Testis (tissue), 5 donors: ENCODE data around the gene GBP5. TPM values are rescaled to one million over a fixed set of nuclear protein-coding genes. Genes with fewer than 3 reads are reported as not detected.
"Not testable (repeated sequence)": the region's sequence is repeated elsewhere in the genome, so short reads cannot be mapped to it uniquely, and the experiment has no call there.

ENCODE experiments used
- DNase-seq: peaks from one replicate; pipeline ENCODE4 v3.0.0-alpha.2; 2019
- H3K27ac ChIP-seq, 2 donors: fragments of 200-600 bp; sonication (generic); one replicate each; pipeline ENCODE4 v1.5.1; 2019
- H3K27me3 ChIP-seq: fragments of 200-600 bp; sonication (generic); one replicate; pipeline ENCODE4 v1.5.1; 2019
- H3K36me3 ChIP-seq: fragments of 200-600 bp; sonication (generic); one replicate; pipeline ENCODE4 v1.5.1; 2017; ENCODE audit warnings: low read depth; ENCODE audit errors: missing control alignments
- H3K4me1 ChIP-seq: fragments of 200-600 bp; sonication (generic); one replicate; pipeline ENCODE4 v1.5.1; 2019
- H3K4me3 ChIP-seq, 2 donors: fragments of 200-600 bp; sonication (generic); one replicate each; pipeline ENCODE4 v1.5.1; 2017 to 2019
- H3K9me3 ChIP-seq: fragments of 200-600 bp; sonication (generic); one replicate; pipeline ENCODE4 v1.5.1; 2017
- CTCF ChIP-seq, 3 experiments: fragments of 450-650 bp in 2 of 3; fragments of 200-600 bp in 1 of 3; sonication (generic) in 1 of 3; IDR thresholded peaks; one replicate each; pipeline ENCODE4 v1.5.1; 2016 to 2019; ENCODE audit warnings: antibody characterized with exemption in 3 of 3, mild to moderate bottlenecking in 2 of 3, moderate library complexity in 1 of 3
- POLR2A ChIP-seq: fragments of 450-650 bp; IDR thresholded peaks from one replicate; pipeline ENCODE4 v1.6.1; 2017; ENCODE audit warnings: antibody characterized with exemption, mild to moderate bottlenecking, moderate library complexity
- whole genome bisulfite sequencing, 2 donors: methylation state at CpG; one replicate each; pipeline ENCODE4 v1.1.5; 2018; 5-methylcytosine and 5-hydroxymethylcytosine counted together
- intact Hi-C: fragments of 100-400 bp; cut with DNase I; formaldehyde crosslinking; loops from one replicate; pipeline ENCODE4 v1.15.1; 2023; ENCODE audit warnings: low total_unique reads
- long read RNA-seq, 2 donors: transcript quantifications; one replicate each; lab custom pipeline, GENCODE V29; 2026
- polyA plus RNA-seq: library from polyadenylated mRNA; stranded (reverse); fragments of 350-450 nt; fragmentation: Illumina TruSeq; extraction: RNeasy Lipid Tissue Mini Kit (QIAGEN cat#74804); gene quantifications from one replicate; pipeline ENCODE4 v1.2.3, GENCODE V29; 2014; ENCODE audit warnings: low read depth, low replicate concordance; ENCODE audit not compliant: insufficient read depth
- total RNA-seq, 2 donors: library from RNA; depleted of rRNA; stranded (reverse); fragments of >200 nt; gene quantifications; one replicate each; pipeline ENCODE4 v1.2.3, GENCODE V29; 2016

The GBP5 gene
- total RNA-seq (1 to 10 TPM; 5.6 to 8.6 TPM), polyA plus RNA-seq (12.0 TPM)
- long read RNA-seq, donor 1, result 0 reads
- long read RNA-seq, donor 2, result 0 reads

- WGBS, 2 donors, result 75% methylated on average over 7 to 16 of the region's 16 CpGs
- intact Hi-C loops, H3K27me3 ChIP-seq, H3K36me3 ChIP-seq, H3K9me3 ChIP-seq, H3K27ac ChIP-seq, H3K4me1 ChIP-seq: not testable (repeated sequence)
- peak; percentile 61 for DNase-seq
- H3K4me3 ChIP-seq, result peak within 1 kb of the TSS; percentile 21 to 46
Measured at GRCh38 chr1:89272269-89273041, at the start of gene GBP5. Gene GBP5 (minus strand): TSS chr1:89272860. CDS start chr1:89269555, 3,305 bp downstream.

GRCh38 chr1:89322402-89322801 lies 49.7 kb upstream of the GBP5 start:
- WGBS, 2 donors, result 21 to 32% methylated on average over 1 of the region's 1 CpG
- no peak for DNase-seq

GRCh38 chr1:89312572-89312971 lies 39.9 kb upstream of the GBP5 start:
- intact Hi-C loops, result no loop called here
- H3K36me3 ChIP-seq, result no peaks in the 10 kb centered on the region
- TF ChIP-seq POLR2A, result no peak
- no peak for TF ChIP-seq CTCF (IDR thresholded peaks at IDR 0.05)
- H3K4me1 ChIP-seq, result no peaks in the 10 kb centered on the region
- DNase-seq, result no peak
- no peaks in the 10 kb centered on the region for H3K27me3 ChIP-seq
- H3K9me3 ChIP-seq, result no peaks in the 10 kb centered on the region
- no peak overlapping the region for H3K27ac ChIP-seq
- H3K4me3 ChIP-seq, result no peak overlapping the region

More at GRCh38 chr1:89322402-89322801, 49.7 kb upstream of the GBP5 start:
- intact Hi-C loops, result no loop called here
- Histone ChIP-seq H3K27ac (no peak overlapping the region), H3K4me3 (no peak overlapping the region), H3K27me3 (no peaks in the 10 kb centered on the region), H3K36me3 (no peaks in the 10 kb centered on the region), H3K4me1 (no peaks in the 10 kb centered on the region), H3K9me3 (no peaks in the 10 kb centered on the region)
- TF ChIP-seq CTCF (IDR thresholded peaks at IDR 0.05) (no peak), POLR2A (no peak)

- Histone ChIP-seq H3K27ac (peak overlapping the region in 1 of 2 donors; percentile 11), H3K4me1 (no peaks in the 10 kb centered on the region), H3K9me3 (no peaks in the 10 kb centered on the region), H3K27me3 (no peaks in the 10 kb centered on the region), H3K4me3 (no peak overlapping the region), H3K36me3 (no peaks in the 10 kb centered on the region)
- DNase-seq, result no peak
- WGBS, 2 donors, result 74 to 79% methylated on average over 4 of the region's 4 CpGs
- no peak for TF ChIP-seq POLR2A
- intact Hi-C loops, result no loop called here
Measured at GRCh38 chr1:89311757-89312156, 39.1 kb upstream of the GBP5 start.

- TF ChIP-seq CTCF (IDR thresholded peaks at IDR 0.05) (no peak), POLR2A (no peak)
- intact Hi-C loops, result no loop called here
- Histone ChIP-seq H3K36me3 (no peaks in the 10 kb centered on the region), H3K4me1 (no peaks in the 10 kb centered on the region), H3K27ac (peak overlapping the region in 1 of 2 donors; percentile 62), H3K27me3 (no peaks in the 10 kb centered on the region), H3K9me3 (no peaks in the 10 kb centered on the region), H3K4me3 (no peak overlapping the region)
- no peak for DNase-seq
Measured at GRCh38 chr1:89310976-89311375, 38.3 kb upstream of the GBP5 start.

- Histone ChIP-seq H3K4me1 (no peaks in the 10 kb centered on the region), H3K4me3 (no peak overlapping the region), H3K27ac (peak overlapping the region in 1 of 2 donors; percentile 62), H3K27me3 (no peaks in the 10 kb centered on the region), H3K9me3 (no peaks in the 10 kb centered on the region), H3K36me3 (no peaks in the 10 kb centered on the region)
- TF ChIP-seq POLR2A, result no peak
- TF ChIP-seq CTCF (IDR thresholded peaks at IDR 0.05), result no peak
- 46 to 56% methylated on average over 1 of the region's 1 CpG for WGBS, 2 donors
- intact Hi-C loops, result no loop called here
- no peak for DNase-seq
Measured at GRCh38 chr1:89310505-89310904, 37.8 kb upstream of the GBP5 start.
